Gastroesophageal sphincter (tissue), 4 donors: ENCODE data around the gene FNTB. TPM values are rescaled to one million over a fixed set of nuclear protein-coding genes. Genes with fewer than 3 reads are reported as not detected.

Source experiments
- ATAC-seq: fragments of 150-250 bp; one replicate; pipeline ENCODE4 v1.9.1; 2016; ENCODE audit warnings: mild to moderate bottlenecking, moderate library complexity
- H3K27ac ChIP-seq, 4 donors: fragments of 200-600 bp; sonication (generic) in 3 of 4; 1 replicate in 3 of 4; 2 replicates in 1 of 4; pipeline ENCODE4 v1.5.1; 2016 to 2019
- H3K27me3 ChIP-seq: fragments of 200-600 bp; sonication (generic); one replicate; pipeline ENCODE4 v1.5.1; 2019
- H3K36me3 ChIP-seq, 2 donors: fragments of 200-600 bp; sonication (generic); one replicate each; pipeline ENCODE4 v1.5.1; 2019; ENCODE audit warnings: control low read depth in 1 of 2
- H3K4me1 ChIP-seq, 3 donors: fragments of 200-600 bp; sonication (generic); 1 replicate in 2 of 3; 2 replicates in 1 of 3; pipeline ENCODE4 v1.5.1; 2016 to 2019; ENCODE audit warnings: control low read depth in 2 of 3
- H3K4me3 ChIP-seq, 2 donors: fragments of 200-600 bp; sonication (generic); one replicate each; pipeline ENCODE4 v1.5.1; 2019; ENCODE audit warnings: mild to moderate bottlenecking in 1 of 2, moderate library complexity in 1 of 2
- H3K9me3 ChIP-seq, 3 donors: fragments of 200-600 bp; sonication (generic); one replicate each; pipeline ENCODE4 v1.5.1; 2017 to 2019; ENCODE audit warnings: control low read depth in 2 of 3
- CTCF ChIP-seq, 4 experiments: fragments of 200-600 bp in 2 of 4; fragments of 450-650 bp in 2 of 4; sonication (generic) in 1 of 4; IDR thresholded peaks; one replicate each; pipeline ENCODE4 v1.5.1; 2017 to 2019; ENCODE audit warnings: antibody characterized with exemption in 4 of 4, mild to moderate bottlenecking in 2 of 4, moderate library complexity in 2 of 4
- EP300 ChIP-seq: sonication (generic); formaldehyde crosslinking; IDR thresholded peaks from one replicate; pipeline ENCODE4 v1.6.1; 2017; ENCODE audit warnings: antibody characterized with exemption, mild to moderate bottlenecking
- POLR2A ChIP-seq, 2 donors: fragments of 450-650 bp; IDR thresholded peaks; one replicate each; pipeline ENCODE4 v1.6.1; 2017; ENCODE audit warnings: antibody characterized with exemption in 2 of 2, mild to moderate bottlenecking in 2 of 2, moderate library complexity in 1 of 2
- POLR2AphosphoS5 ChIP-seq: sonication (generic); formaldehyde crosslinking; IDR thresholded peaks from one replicate; pipeline ENCODE4 v1.6.1; 2017; ENCODE audit warnings: antibody characterized with exemption
- WGBS, 2 donors: methylation state at CpG; one replicate each; pipeline ENCODE4 v1.1.5; 2018; ENCODE audit warnings: low coverage in 1 of 2; 5-methylcytosine and 5-hydroxymethylcytosine counted together
- total RNA-seq, 4 donors: library from RNA; depleted of rRNA; stranded (reverse); fragments of >200 nt; gene quantifications; one replicate each; pipeline ENCODE4 v1.1.0, GENCODE V29; 2016

Gene FNTB
- total RNA-seq, 4 donors from 2014 or later = 12.5 to 22.7 (median 17.2) TPM

DNA sequence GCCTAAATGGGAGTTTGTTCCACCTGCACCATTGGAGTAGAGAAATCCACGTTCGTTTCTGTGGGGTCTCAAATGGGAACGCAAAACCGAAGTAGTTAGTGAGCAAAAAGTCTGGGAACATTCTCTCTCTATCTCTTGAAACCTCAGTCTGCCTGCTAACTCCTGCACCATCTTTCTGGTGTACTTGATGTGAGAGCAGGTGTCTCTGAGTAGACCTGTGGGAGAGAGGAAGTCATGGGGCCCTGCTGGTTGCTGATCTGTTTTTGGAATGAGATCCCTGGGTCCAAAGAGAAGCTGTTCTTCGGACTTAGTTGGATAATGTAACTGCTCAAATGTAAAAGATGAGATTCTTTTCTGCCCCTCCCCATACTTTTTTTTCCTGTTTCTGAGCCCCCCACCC lies 58.3 kb downstream of the FNTB start:
- Histone ChIP-seq H3K4me3 (no peak overlapping the region), H3K9me3 (no peaks in the 10 kb centered on the region), H3K36me3 (peaks cover 0 to 76% of the 10 kb centered on the region in 2 donors), H3K27me3 (no peaks in the 10 kb centered on the region), H3K27ac (no peak overlapping the region), H3K4me1 (no peaks in the 10 kb centered on the region)
- ATAC-seq = no peak
- WGBS, 2 donors = 81 to 100% methylated on average over 1 to 5 of the region's 5 CpGs
- TF ChIP-seq EP300 = no peak

- no peaks in the 10 kb centered on the region for H3K9me3 ChIP-seq
- TF ChIP-seq POLR2AphosphoS5 = no peak
- no peak for TF ChIP-seq EP300
- no peak for TF ChIP-seq POLR2A (IDR thresholded peaks at IDR 0.05)
- TF ChIP-seq CTCF (IDR thresholded peaks at IDR 0.05) = no peak
- H3K4me3 ChIP-seq = no peak overlapping the region
- H3K27ac ChIP-seq = no peak overlapping the region
- no peak for ATAC-seq
- H3K36me3 ChIP-seq = peaks cover 0 to 70% of the 10 kb centered on the region in 2 donors
- no peaks in the 10 kb centered on the region for H3K4me1 ChIP-seq
- WGBS, 2 donors = 83 to 100% methylated on average over 2 to 4 of the region's 4 CpGs
- H3K27me3 ChIP-seq = no peaks in the 10 kb centered on the region
These were observed 59.0 kb downstream of the FNTB start for GRCh38 chr14:65045709-65046108.

GRCh38 chr14:65052832-65053231 lies 66.1 kb downstream of the FNTB start:
- no peaks in the 10 kb centered on the region for H3K4me1 ChIP-seq
- ATAC-seq = no peak
- TF ChIP-seq POLR2AphosphoS5 (no peak), POLR2A (IDR thresholded peaks at IDR 0.05) (no peak), EP300 (no peak), CTCF (IDR thresholded peaks at IDR 0.05) (no peak)
- H3K36me3 ChIP-seq = peaks cover 0 to 56% of the 10 kb centered on the region in 2 donors
- no peak overlapping the region for H3K27ac ChIP-seq
- H3K9me3 ChIP-seq = no peaks in the 10 kb centered on the region
- H3K4me3 ChIP-seq = no peak overlapping the region
- no peaks in the 10 kb centered on the region for H3K27me3 ChIP-seq
- WGBS, 2 donors = 70 to 78% methylated on average over 2 to 4 of the region's 4 CpGs

GRCh38 chr14:65053466-65053865 lies 66.8 kb downstream of the FNTB start:
- H3K36me3 ChIP-seq = peaks cover 0 to 51% of the 10 kb centered on the region in 2 donors
- H3K27me3 ChIP-seq = no peaks in the 10 kb centered on the region
- no peak for ATAC-seq
- no peaks in the 10 kb centered on the region for H3K9me3 ChIP-seq
- TF ChIP-seq POLR2A (IDR thresholded peaks at IDR 0.05) = no peak
- TF ChIP-seq POLR2AphosphoS5 = no peak
- TF ChIP-seq CTCF (IDR thresholded peaks at IDR 0.05) = no peak
- no peak for TF ChIP-seq EP300
- 69 to 83% methylated on average over 1 to 3 of the region's 3 CpGs for WGBS, 2 donors
- H3K27ac ChIP-seq = no peak overlapping the region
- H3K4me1 ChIP-seq = no peaks in the 10 kb centered on the region
- H3K4me3 ChIP-seq = no peak overlapping the region

GRCh38 chr14:65054471-65055085 lies 67.9 kb downstream of the FNTB start:
- no peak overlapping the region for H3K27ac ChIP-seq
- H3K4me1 ChIP-seq = no peaks in the 10 kb centered on the region
- H3K36me3 ChIP-seq = peaks cover 0 to 45% of the 10 kb centered on the region in 2 donors
- no peak overlapping the region for H3K4me3 ChIP-seq
- ATAC-seq = no peak
- H3K9me3 ChIP-seq = no peaks in the 10 kb centered on the region
- no peaks in the 10 kb centered on the region for H3K27me3 ChIP-seq
- TF ChIP-seq CTCF (IDR thresholded peaks at IDR 0.05) (no peak), POLR2A (IDR thresholded peaks at IDR 0.05) (no peak), EP300 (no peak), POLR2AphosphoS5 (no peak)
- 92% methylated on average over 2 of the region's 23 CpGs; no CpG with 5 or more reads in 1 of the 2 donors for WGBS, 2 donors
